K562 (cell line): ENCODE measurements around the gene EEPD1. TPM values are rescaled to one million over a fixed set of nuclear protein-coding genes. Genes with fewer than 3 reads are reported as not detected.

Source experiments
- ATAC-seq: fragments of 200-7000 bp; cut with Tn5 transposase; 3 replicates; pipeline ENCODE4 v1.9.1; 2020; ENCODE audit warnings: moderate library complexity
- BruUV-seq: library from RNA; stranded (reverse); fragments of 400-500 nt; replicated peaks from 2 replicates; lab custom pipeline; 2021; lab: Mats Ljungman, UMichigan
- CTCF ChIA-PET: fragments of 300-600 bp; formaldehyde crosslinking; extraction: SDS; loops from one replicate; lab custom pipeline; 2021; ENCODE audit warnings: low intra/inter-chr PET ratio; lab: Yijun Ruan, JAX
- POLR2A ChIA-PET: fragments of 300-600, 350-650 bp; sonication (Branson Sonifier 250); formaldehyde crosslinking; extraction: SDS; loops from one replicate; lab custom pipeline; 2021; ENCODE audit warnings: antibody characterized with exemption, inconsistent platforms; lab: Yijun Ruan, JAX
- DNase-seq, 4 experiments: peaks; one replicate each; pipeline versions ENCODE4 v3.0.0 to v3.0.0-alpha.2; 2011 to 2018; ENCODE audit warnings: low spot score in 3 of 4, mixed read lengths in 3 of 4; ENCODE audit errors: extremely low read depth in 1 of 4
- FAIRE-seq: peaks from 2 replicates; lab custom pipeline; 2011; peaks lifted over from hg19 to GRCh38; lab: Jason Lieb, UNC
- H2AFZ ChIP-seq: 2 replicates; pipeline ENCODE4 v1.6.0; 2011; ENCODE audit warnings: low read depth, low read length, control low read depth, inconsistent platforms
- H3K27ac ChIP-seq: fragments of 200-600 bp; 3 replicates; pipeline ENCODE4 v1.8.0; 2011; ENCODE audit warnings: low read depth, mild to moderate bottlenecking, control low read depth, inconsistent platforms, low read length, moderate library complexity, mixed read lengths; ENCODE audit errors: extremely low read depth
- H3K27me3 ChIP-seq, 2 experiments: fragments of 300-600 bp in 1 of 2; 2 replicates in 1 of 2; 3 replicates in 1 of 2; pipeline versions ENCODE4 v1.6.0 to v1.8.0; 2011; ENCODE audit warnings: inconsistent platforms in 2 of 2, low read length in 2 of 2, mild to moderate bottlenecking in 1 of 2, mixed read lengths in 1 of 2, moderate library complexity in 1 of 2; ENCODE audit not compliant: control insufficient read depth in 2 of 2, insufficient read depth in 2 of 2
- H3K36me3 ChIP-seq: fragments of 300-600 bp; 3 replicates; pipeline ENCODE4 v1.8.0; 2011; ENCODE audit warnings: mild to moderate bottlenecking, low read length, inconsistent platforms; ENCODE audit not compliant: control insufficient read depth, insufficient read depth
- H3K4me1 ChIP-seq, 2 experiments: fragments of 200-600 bp in 1 of 2; replicated peaks in 1 of 2; 2 replicates in 1 of 2; 3 replicates in 1 of 2; pipeline versions ENCODE4 v1.5.1 to v1.8.0; 2011; ENCODE audit warnings: inconsistent platforms in 2 of 2, low read length in 2 of 2, mild to moderate bottlenecking in 1 of 2, mixed read lengths in 1 of 2, moderate library complexity in 1 of 2; ENCODE audit not compliant: control insufficient read depth in 2 of 2, insufficient read depth in 2 of 2
- H3K4me2 ChIP-seq: 2 replicates; pipeline ENCODE4 v1.6.1; 2011; ENCODE audit warnings: low read length, control low read depth, inconsistent platforms, mixed read lengths; ENCODE audit not compliant: insufficient read depth
- H3K4me3 ChIP-seq: fragments of 200-600 bp; sonication (generic), shearing (Covaris generic); 2 replicates; pipeline ENCODE4 v1.5.1; 2016; ENCODE audit warnings: control low read depth, inconsistent platforms
- H3K79me2 ChIP-seq: fragments of 200-600 bp; 3 replicates; pipeline ENCODE4 v1.8.0; 2011; ENCODE audit warnings: low read length, inconsistent platforms; ENCODE audit not compliant: control insufficient read depth, insufficient read depth
- H3K9ac ChIP-seq, 2 experiments: 2 replicates each; pipeline versions ENCODE4 v1.6.0 to v1.6.1; 2011; ENCODE audit warnings: low read depth in 2 of 2, low read length in 2 of 2, control low read depth in 1 of 2, inconsistent platforms in 1 of 2, mild to moderate bottlenecking in 1 of 2, mixed read lengths in 1 of 2; ENCODE audit not compliant: insufficient read depth in 1 of 2
- H3K9me1 ChIP-seq: one replicate; pipeline ENCODE4 v1.6.0; 2011; ENCODE audit warnings: inconsistent platforms, mild to moderate bottlenecking, low read length, moderate library complexity; ENCODE audit not compliant: control insufficient read depth, insufficient read depth
- H3K9me3 ChIP-seq: replicated peaks from 2 replicates; pipeline ENCODE4 v1.5.1; 2011; ENCODE audit warnings: low read depth, low read length, inconsistent platforms; ENCODE audit not compliant: control insufficient read depth, insufficient read depth
- H4K20me1 ChIP-seq: replicated peaks from 2 replicates; pipeline ENCODE4 v1.6.1; 2011; ENCODE audit warnings: low read length, inconsistent platforms, mixed read lengths; ENCODE audit not compliant: control insufficient read depth, insufficient read depth
- CUX1 ChIP-seq: fragments of 200-800 bp; sonication (Bioruptor generic); IDR thresholded peaks from 2 replicates; pipeline ENCODE4 v1.6.1; 2016; ENCODE audit warnings: missing genetic modification characterization, missing compliant biosample characterization
- EGR1 ChIP-seq: fragments of 450-650 bp; conservative IDR thresholded peaks from 2 replicates; pipeline ENCODE4 v1.6.1; 2017; ENCODE audit warnings: mild to moderate bottlenecking
- SNRNP70 ChIP-seq: fragments of 200-400 bp; formaldehyde crosslinking; optimal IDR thresholded peaks from 2 replicates; pipeline ENCODE3; 2017; ENCODE audit warnings: low read depth, low read length
- ZNF121 ChIP-seq: sonication (generic); formaldehyde crosslinking; conservative IDR thresholded peaks from 2 replicates; pipeline ENCODE4 v1.8.0; 2022; ENCODE audit warnings: missing genetic modification reagents
- WGBS: fragments of 100-300 bp; shearing (Covaris generic); methylation state at CpG from one replicate; pipeline ENCODE4 v1.1.6; 2016; ENCODE audit warnings: low coverage, mixed read lengths; ENCODE audit not compliant: insufficient coverage; ENCODE audit errors: missing lambda C conversion rate; 5-methylcytosine and 5-hydroxymethylcytosine counted together
- in situ Hi-C: fragments of 300-500 bp; cut with MboI; formaldehyde crosslinking; loops from 4 replicates; pipeline ENCODE4 v1.15.0; 2018; ENCODE audit warnings: inconsistent platforms, mixed read lengths
- intact Hi-C: fragments of 100-400 bp; cut with micrococcal nuclease; formaldehyde crosslinking; loops from 2 replicates; pipeline ENCODE4 v1.14.2; 2022
- polyA plus RNA-seq, 8 experiments: library from polyadenylated mRNA; depleted of rRNA in 4 of 8; stranded (reverse) in 5 of 8; unstranded in 3 of 8; fragments of >200 nt; fragmentation: Nextera tagmentation in 2 of 8; fragmentation: Illumina TruSeq in 1 of 8; extraction: Ambion mirVana in 2 of 8; extraction: Trizol in 1 of 8; gene quantifications; 2 replicates each; pipeline versions ENCODE4 v1.2.1 to v1.2.3, GENCODE V29; 2011 to 2014; ENCODE audit warnings: inconsistent platforms in 1 of 8, missing spikeins in 1 of 8
- total RNA-seq, 7 experiments: library from RNA; depleted of rRNA in 6 of 7; stranded (reverse); fragments of >200 nt in 6 of 7; fragmentation: Illumina TruSeq in 2 of 7; extraction: Trizol in 2 of 7; gene quantifications; 2 replicates each; pipeline versions ENCODE4 v1.2.1 to v1.2.3, GENCODE V29; 2011 to 2021; ENCODE audit warnings: low replicate concordance in 1 of 7

Gene EEPD1
- total and polyA plus RNA-seq, 9 of the 15 experiments (the other 6 are each of a cell fraction or from before 2014, with no cell fraction given): 0.01 to 1.5 (median 0.74) TPM; not detected in 1

GRCh38 chr7:36190447-36191291 is 37.6 kb downstream of the EEPD1 start:
- intact Hi-C loops (no loop called here), in situ Hi-C loops (no loop called here)
- no peaks in the 10 kb centered on the region for H3K36me3 ChIP-seq
- no peak overlapping the region for H3K4me2 ChIP-seq
- no peak overlapping the region for H2AFZ ChIP-seq
- H3K27me3 ChIP-seq: peaks cover 20 to 45% of the 10 kb centered on the region in 2 experiments; a peak in 4 of 5 replicates
- H3K4me3 ChIP-seq: no peak overlapping the region
- no peak for FAIRE-seq
- TF ChIP-seq SNRNP70 (no peak), CUX1 (CRISPR knock-in tag) (no peak), ZNF121 (CRISPR knock-in tag) (no peak), EGR1 (no peak)
- TF ChIP-seq, all 486 proteins: peak for 0
- no peaks in the 10 kb centered on the region for H3K79me2 ChIP-seq
- DNase-seq (no peak), ATAC-seq (no peak)
- H3K27ac ChIP-seq: no peak overlapping the region
- no TSS peak for BruUV-seq
- H3K4me1 ChIP-seq: no peaks in the 10 kb centered on the region
- ChIA-PET CTCF (no interaction called here), POLR2A (interaction anchor here (0.7 to 1.9 kb wide), 3 partner anchors 11 to 20 kb away, joined by 3 to 5 read pairs (median 3); no protein-coding TSS in a partner anchor)
- 6% methylated on average over 5 of the region's 5 CpGs for WGBS
- H4K20me1 ChIP-seq: no peaks in the 10 kb centered on the region; the same call in 1 of the 2 replicates
- no peak overlapping the region for H3K9ac ChIP-seq
- H3K9me3 ChIP-seq: no peaks in the 10 kb centered on the region
- H3K9me1 ChIP-seq: no peaks in the 10 kb centered on the region
